OCI-M1 (cell line): ENCODE results near the gene NPRL2.

Experiments used
- DNase-seq: peaks from one replicate; lab custom pipeline; 2025; lab: John Stamatoyannopoulos, UW

Gene NPRL2

DNA sequence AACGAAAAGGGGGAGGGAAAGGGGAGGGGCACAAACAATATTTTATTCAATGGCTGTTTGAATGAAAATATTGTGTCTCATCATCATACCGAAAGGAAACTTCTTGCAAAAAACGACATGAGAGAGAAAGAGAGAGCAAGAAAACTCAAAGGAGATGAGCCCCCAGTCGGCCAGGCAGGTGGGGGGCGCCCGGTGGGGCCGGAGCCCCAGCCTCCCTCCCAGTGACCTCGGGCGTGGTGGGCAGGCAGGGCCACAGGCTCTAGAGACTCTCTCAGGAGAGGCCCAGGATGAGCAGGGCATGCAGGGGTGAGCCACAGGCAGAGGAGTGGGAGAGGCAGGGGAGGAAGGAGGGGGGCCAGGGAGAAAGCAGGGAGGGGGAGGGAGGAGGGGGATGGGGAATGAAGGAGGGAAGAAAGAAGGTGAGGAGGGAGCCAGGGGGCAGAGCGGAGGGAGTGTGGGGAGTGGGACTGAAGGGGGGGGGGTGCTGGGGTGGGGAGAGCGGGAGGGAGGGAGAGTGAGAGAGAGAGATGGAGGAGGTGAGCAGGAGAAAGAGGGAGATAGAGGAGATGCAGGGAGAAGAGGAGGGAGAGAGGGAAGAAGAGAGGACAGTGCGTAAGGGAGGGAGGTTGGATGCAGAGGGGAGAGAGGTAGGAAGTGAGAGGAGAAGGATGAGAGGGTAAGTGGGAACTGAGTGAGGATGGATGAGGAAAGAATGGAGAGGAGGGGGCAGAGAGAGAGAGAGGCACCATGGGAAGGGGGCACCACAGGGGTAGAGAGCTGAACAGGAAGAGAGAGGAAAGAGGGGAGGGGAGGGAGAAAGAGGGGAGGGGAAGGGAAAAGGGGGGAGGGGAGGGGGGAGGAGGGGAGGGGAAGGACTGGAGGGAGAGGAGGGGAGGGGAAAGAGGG is 22.8 kb upstream of the NPRL2 start:
- no peak for DNase-seq

DNA sequence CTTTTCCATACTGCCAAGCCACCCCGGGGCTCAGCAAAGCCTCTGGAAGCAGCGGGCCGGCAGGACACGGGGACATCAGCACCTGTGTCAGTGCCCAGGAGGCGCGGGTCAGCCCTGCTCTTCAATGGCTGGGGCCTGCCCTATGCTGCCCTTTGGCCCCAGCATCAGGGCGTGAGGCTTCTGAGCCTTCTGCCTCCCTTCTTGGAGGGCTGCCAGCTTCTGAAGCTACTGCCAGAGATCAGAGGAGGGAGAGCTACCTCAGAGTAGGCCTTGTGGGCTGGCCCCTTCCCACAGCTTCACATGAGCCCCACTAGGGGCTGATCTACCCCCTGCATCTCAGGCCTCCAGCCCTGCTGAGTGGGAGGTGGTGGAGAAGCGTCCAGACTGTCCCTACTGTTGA is 21.8 kb upstream of the NPRL2 start:
- DNase-seq = peak; percentile 48

GRCh38 chr3:50371133-50371685 is 20.6 kb upstream of the NPRL2 start:
- no peak for DNase-seq

DNA sequence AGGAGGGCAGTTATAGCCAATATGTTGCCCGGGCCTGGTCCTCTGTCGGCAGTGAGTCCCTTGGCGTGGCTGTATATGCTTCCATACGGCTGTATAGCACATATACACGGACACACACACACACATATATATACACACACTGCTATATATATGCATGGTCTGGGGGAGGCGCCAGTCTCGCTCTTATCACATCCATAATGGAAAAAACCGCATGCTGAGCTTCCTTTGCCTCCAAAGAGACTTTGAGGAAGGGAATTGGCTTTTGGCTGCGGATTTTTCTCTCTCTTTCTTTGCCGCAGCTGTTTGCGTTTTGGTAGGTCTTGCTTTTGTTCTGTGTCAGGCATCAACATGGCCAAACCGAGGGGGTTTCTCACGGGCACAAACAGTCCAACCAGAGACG is 20.0 kb upstream of the NPRL2 start:
- DNase-seq = peak; percentile 64

GRCh38 chr3:50369012-50369670 is 18.6 kb upstream of the NPRL2 start:
- no peak for DNase-seq

DNA sequence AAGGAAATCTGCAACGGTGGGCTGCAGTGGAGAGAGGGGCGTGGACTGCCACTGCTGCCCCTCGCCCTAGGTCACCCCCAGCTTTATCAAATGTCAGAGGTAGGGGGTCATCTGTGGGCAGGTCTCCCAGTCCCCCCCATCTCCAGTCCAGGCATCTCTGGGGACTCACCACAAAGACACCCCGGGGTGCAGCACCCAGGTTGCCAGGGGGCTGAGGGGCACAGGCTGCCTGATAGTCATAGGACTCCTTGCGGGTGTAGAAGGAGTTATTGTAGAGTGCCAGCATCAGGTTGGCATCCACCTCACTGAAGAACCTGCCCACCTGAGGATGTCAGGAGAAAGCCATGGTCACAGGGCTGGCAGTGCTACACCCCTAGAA is 15.3 kb upstream of the NPRL2 start:
- DNase-seq = no peak

DNA sequence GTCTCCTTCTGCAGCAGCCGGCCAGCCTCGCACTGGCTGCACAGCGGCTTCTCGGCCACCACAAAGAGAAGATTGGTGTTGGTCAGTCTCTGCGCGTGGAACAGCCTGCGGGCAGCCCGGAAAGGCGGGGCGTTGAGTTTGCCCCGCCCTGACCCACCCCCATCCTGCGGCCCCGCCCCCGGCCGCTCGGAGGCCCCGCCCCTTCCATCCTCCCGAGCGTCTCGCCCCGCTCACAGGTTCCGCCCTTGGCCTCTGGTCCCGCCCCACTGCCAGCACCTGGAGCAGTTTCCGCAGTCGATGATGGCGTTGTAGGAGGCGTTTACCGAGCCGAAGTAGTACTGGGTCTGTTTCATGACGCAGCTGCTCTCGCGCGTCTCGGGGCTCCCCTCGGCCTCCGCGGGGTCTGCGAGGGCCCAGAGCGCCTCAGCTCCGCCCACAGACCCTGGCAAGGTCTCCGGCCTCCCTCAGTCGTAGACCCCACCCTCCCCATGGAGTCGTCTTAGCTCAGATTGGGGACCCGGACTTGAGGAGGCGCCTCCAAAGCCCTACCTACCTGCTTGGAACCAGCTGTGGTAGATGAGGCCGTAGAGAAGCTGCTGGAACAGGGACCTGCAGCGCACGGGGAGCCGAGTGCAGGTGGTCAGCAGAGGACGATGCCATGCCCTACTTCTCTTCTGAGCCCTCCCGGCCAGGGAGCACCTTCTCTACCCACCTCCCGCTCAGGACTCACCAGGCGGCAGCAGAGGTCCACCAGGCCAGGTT is 14.7 kb upstream of the NPRL2 start:
- peak; percentile 69 for DNase-seq

DNA sequence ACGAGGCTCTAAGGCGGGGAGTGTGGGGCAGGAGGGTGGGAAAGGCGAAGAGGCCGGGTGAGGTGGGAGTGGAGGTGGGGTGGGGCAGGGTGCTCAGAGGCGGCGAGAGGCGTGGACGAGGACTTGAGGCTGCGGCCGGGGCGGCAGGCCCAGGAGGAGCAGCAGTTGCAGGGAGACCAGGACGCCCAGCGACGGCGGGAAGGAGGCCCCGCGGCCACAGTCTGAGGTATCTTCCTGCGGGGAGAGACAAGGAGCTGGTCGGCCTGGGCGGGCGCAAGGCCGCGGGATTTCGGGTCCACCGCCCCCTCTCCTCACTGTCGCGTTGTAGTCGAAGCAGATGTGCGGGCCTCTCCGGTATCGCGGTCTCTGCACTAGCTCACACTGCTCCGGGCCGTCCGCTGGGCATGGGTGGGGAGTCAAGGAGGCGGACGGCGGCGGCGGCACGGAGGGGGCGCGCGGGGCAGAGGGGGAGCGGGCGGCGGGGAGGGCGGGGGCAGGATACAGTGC is 14.1 kb upstream of the NPRL2 start:
- DNase-seq = no peak

DNA sequence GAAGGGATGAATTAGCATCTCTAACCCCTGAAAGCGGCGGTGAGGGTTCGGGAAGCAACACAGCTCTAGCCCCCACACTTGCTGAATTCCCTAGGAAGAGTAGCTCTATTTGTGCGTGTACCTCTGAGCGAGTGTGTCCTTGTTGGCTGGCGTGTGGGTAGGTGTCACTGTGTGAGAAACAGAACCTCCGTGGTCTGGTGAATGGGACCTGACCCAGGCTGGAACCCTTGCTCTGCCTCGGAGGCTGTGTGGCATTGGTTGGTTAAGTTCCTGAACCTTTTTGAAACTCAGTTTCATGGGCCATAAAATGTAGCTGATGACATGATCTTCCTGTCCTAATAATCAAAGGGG is 9.2 kb upstream of the NPRL2 start:
- no peak for DNase-seq

GRCh38 chr3:50358911-50359759 is 8.6 kb upstream of the NPRL2 start, which contains the start of gene TMEM115:
Gene TMEM115 (minus strand): TSS chr3:50359521. CDS start chr3:50359063, 458 bp downstream.
- peak; percentile 94 for DNase-seq

DNA sequence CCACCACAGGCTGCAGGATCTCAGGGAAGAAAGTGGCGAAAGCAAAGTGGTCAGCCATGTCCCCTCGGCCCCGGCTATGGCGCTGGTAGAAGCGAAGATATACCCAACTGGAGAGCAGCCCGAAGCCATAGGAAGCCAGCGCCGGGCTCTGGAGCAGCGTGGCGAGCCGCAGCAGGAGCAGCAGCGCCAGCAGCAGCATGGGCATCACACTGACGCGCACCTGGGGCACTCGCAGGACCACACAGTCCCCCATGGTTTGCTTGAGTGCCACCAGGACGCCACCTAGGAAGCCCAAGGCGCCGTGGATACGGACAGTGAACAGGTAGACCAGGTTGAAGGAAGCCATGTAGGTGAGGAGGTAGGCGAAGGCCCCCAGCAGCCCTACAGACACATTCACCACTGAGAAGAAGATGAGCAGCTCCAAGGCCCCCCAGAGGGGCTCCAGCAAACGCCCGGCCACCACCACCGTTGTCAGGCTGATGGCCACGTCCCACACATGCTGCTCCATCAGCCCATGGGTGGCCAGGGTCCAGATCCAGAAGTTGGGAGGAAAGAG is 7.9 kb upstream of the NPRL2 start:
- no peak for DNase-seq

DNA sequence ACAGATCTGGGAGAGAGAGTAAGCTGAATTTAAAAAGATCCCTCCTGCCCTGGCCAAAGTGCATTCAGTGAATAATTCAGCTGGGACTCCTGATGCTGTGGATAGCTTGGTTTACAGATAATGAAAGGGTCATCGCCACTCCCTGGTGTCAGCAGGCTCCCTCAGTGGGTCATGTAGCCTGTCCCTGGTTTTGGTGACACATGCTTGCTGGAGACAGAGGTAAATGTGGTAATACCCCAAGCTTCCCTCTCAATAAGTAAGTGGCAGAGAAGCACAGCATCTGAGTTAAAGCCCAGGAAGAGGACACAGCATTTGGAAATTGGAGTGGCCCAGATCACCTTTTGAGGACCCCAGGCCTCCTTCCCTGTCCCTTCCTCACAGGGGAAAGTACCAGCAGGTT is 6.9 kb upstream of the NPRL2 start:
- DNase-seq = no peak

GRCh38 chr3:50356553-50356952 is 6.0 kb upstream of the NPRL2 start:
- DNase-seq = peak; percentile 10

DNA sequence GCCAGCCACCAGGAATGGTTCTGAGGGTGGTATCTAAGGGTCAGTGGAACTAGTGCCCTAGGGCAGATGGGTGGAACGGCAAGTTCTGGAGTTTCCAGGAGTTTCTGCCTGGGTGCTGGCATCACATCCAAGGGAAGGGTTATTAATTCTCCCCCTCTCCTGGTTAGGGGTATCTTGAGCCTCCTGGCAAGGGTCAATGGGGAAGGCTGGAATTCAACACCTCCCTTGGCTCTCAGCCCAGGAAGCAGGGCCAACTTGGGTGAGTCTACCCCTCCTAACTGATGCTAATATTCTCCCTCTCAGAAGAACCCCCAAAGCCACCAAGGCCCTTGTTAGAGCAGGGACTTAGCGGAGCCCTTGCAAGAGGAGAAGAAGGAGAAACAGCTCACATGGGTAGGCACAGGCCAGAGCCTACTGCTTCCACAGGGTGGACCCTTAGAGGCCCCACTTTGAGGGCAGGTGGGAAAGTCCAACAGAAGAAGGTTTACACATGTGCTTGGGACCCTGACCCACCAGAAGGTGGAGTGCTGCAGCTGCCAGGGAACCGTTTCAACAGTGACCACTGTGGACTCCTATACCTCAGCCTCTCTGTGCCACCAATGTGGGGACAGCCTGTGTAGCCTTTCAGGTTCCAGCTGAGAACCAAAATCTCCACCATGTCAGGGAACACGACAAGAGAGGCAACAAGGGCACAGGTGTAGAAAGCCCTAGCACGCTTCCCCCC is 5.4 kb upstream of the NPRL2 start:
- DNase-seq = no peak

DNA sequence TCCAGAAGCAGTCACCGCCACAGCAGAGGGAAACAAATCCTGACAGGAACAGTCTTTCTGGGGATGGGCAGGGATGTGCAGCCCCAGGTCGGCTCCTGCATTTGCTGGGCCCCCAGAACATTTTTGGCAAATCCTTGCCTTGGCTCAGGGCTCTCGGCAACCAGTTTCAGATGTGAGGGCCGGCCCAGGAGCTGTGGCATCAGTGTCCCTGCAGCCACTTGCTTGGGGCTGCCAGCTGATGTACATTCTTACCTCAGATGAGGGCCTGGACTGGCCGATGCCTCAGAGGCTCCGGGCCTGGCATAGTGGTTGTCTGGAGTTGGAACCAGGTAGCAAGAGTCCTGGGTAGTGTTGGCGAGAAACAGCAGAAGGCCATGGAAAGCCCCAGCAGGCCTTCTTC is 4.3 kb upstream of the NPRL2 start:
- DNase-seq = no peak

GRCh38 chr3:50354186-50354764 is 3.7 kb upstream of the NPRL2 start:
- peak; percentile 18 for DNase-seq

GRCh38 chr3:50353245-50354004 is 2.9 kb upstream of the NPRL2 start:
- DNase-seq = no peak

DNA sequence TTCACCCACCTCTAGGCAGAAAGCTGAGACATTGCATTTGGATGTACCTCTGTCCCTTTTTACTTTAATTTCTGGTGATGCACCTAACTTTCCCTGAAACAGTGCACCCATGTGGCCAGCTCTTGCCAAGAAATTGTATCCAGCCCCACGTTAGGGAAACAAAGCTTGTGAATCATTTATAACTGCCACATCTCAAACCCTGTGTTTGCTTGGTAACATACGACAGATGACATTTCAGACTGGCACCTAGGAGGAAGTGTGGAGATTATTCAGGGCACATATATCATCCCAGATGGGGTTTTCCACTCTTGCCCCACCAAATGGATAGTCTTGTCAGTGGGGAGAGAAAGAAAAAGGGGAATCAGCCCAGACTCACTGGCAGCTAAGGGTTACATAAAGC is 2.2 kb upstream of the NPRL2 start:
- DNase-seq = peak; percentile 23

DNA sequence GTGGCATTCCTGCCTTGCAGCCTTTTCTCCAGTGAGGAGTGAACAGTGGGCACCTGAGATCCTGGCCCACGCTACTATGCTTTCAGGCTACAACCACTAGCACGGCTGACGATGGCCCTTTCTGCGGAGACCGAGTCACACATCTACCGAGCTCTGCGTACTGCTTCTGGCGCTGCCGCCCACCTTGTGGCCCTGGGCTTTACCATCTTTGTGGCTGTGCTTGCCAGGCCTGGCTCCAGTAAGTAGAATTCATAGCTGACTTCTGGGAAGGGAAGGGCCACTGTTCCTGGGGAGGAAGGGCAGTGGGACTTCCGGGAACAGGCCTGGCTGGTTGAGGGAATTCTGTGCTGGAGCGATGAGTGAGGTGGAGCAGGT is 735 bp upstream of the NPRL2 start:
- no peak for DNase-seq
